GM21576 (cell line): ENCODE results near the gene ZBTB9.

Experiments
- ATAC-seq: cut with Tn5 transposase; IDR thresholded peaks from one replicate; pipeline ENCODE4 v1.9.1; 2021; ENCODE audit warnings: mild to moderate bottlenecking, moderate library complexity; ENCODE audit not compliant: unreplicated experiment

ZBTB9 gene

DNA sequence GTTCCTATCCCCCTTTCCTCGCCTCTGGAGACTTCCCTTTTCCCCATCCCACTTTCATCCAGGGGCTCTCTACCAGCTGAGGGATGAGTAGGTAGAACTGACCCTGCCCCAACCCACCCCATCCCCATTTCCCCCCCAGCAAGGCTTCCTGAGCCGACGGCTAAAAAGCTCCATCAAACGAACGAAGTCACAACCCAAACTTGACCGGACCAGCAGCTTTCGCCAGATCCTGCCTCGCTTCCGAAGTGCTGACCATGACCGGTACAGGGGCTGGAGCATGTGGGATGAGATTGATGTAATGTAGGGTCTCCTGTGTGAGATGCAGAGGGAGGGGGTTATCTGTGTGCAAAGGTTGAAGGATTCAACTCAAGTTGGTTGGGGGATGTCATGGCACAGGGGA lies 21.8 kb upstream of the ZBTB9 start:
- ATAC-seq = no peak

DNA sequence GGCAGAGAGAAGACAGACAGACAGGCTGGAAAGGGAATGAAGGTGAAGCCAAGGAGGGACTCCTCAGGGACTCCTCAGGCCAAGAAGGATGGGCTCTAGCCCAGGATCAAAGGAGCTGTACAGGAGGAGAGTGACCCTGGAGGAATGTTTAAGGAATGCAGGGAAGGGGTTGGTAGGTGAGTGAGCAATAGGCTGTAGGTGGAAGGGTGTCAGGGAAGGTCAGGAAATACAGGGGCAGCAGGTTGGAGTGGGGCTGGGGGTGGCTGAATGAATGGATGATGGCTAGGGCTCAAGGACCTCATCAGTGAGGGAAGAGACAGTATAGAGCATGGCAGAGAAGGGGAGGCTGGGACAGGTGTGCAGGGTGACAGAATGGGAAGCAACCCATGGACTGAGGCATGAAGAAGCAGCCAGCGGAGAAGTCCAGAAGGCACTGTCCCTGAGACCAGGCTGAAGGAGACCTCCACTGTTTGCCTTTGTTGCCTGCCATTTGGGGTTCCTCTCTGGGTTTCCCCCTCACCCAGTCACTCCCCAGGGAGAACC lies 21.3 kb upstream of the ZBTB9 start:
- no peak for ATAC-seq

DNA sequence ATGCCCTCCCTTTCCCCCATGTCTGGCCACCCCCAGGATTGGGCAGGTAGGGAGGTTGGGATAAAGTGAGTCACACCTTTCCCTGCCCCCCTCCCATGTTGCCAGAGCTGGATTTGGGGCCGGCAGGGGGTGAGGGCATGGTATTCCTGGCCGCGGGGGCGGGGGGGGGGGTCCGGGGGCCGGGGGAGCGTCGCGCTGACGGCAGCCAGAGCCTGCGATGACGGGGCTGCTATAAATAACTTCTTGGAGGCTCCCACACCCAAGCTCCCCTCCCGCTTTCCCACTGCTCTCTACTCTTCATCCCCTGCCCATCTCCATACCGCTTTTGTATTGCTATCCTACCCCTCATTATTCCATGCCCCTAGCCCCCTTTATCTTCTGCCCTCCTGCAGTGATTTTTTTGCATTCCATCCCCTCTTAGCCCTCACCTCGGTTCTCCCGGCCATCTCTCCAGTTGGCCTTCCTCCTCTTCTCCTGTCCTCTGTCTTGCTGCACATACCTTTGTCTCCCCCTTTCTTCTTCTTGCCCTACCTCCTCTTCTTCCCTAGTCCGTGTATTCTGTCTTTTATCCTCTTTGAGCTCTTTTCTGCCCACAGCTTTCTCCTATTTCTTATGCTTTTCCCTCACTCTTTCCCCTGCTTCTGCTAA lies 20.7 kb upstream of the ZBTB9 start:
- no peak for ATAC-seq

DNA sequence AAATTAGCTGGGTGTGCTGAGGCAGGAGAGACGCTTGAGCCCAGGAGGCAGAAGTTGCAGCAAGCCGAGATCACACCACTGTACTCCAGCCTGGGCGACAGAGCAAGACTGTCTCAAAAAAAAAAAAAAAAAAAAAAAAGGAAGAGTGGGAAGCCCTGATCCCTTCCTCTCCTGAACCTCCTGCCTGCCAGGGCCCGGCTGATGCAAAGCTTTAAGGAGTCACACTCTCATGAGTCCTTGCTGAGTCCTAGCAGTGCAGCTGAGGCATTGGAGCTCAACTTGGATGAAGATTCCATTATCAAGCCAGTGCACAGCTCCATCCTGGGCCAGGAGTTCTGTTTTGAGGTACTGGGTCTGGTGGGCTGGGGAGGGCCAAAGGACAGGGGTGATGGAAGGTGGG lies 19.4 kb upstream of the ZBTB9 start:
- no peak for ATAC-seq

DNA sequence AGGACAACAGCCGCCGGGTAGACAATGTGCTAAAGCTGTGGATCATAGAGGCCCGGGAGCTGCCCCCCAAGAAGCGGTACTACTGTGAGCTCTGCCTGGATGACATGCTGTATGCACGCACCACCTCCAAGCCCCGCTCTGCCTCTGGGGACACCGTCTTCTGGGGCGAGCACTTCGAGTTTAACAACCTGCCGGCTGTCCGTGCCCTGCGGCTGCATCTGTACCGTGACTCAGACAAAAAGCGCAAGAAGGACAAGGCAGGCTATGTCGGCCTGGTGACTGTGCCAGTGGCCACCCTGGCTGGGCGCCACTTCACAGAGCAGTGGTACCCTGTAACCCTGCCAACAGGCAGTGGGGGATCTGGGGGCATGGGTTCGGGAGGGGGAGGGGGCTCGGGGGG lies 16.7 kb upstream of the ZBTB9 start:
- no peak for ATAC-seq

DNA sequence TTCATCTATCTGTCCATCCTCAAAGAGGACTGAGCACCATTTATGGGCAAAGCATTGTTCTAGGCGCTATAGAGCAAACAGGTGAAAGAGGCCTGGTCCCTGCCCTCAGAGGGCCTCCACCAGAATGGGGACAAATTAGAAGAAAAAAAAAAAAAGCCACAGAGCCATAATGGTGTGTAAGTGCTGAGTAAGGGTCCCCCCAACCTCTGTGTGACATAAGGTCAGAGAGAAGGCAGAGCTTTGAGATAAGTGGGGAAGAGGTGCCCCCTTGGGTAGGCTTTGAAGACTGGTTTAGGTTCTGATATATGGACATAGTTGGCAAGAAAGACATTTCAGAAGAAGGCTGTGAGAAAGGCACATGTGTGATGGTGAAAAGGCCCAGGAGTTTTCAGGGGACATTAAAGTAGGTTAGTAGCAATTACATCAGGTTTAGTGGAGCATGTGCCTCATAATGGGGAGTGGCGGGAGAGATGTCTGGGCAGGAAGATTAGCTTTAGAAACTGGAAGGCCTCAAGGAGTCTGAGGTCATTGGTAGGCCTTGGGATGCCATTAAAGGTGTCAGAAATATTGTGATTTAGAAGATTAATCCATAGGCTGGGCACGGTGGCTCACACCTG lies 15.3 kb upstream of the ZBTB9 start:
- ATAC-seq = no peak

DNA sequence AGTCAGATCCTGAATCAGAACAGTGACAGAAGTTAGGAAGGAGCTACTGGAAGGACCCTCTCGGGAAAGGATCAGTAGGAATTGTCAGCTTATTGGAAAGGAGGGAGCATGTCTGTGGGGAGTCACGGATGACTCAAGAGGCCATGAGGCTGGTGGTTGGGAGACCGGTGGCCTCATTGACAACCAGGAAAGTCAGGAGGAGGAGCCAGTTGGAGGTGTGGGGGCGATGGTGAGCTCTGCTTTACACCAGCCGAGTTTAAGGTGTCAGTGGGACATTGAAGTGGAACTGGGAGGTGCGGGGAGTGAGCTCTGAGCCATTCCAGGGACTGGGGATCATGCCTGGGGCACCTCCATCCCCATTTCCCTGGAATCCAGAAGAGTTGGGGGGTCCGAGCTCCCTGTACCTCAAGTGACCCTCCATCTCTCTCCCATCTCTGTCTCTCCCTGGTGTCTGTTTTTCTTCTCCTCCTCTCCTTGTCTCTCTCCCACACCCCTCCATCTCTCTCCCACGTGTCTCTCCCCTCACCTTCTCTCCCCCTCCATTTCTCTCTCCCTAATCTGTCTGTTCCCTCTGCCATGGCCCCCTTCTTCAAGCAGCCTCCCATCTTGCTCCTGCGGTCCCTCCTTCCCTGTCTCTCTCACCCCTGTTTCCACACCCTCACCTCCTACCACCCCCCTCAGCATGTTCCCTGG lies 14.3 kb upstream of the ZBTB9 start:
- ATAC-seq = no peak

DNA sequence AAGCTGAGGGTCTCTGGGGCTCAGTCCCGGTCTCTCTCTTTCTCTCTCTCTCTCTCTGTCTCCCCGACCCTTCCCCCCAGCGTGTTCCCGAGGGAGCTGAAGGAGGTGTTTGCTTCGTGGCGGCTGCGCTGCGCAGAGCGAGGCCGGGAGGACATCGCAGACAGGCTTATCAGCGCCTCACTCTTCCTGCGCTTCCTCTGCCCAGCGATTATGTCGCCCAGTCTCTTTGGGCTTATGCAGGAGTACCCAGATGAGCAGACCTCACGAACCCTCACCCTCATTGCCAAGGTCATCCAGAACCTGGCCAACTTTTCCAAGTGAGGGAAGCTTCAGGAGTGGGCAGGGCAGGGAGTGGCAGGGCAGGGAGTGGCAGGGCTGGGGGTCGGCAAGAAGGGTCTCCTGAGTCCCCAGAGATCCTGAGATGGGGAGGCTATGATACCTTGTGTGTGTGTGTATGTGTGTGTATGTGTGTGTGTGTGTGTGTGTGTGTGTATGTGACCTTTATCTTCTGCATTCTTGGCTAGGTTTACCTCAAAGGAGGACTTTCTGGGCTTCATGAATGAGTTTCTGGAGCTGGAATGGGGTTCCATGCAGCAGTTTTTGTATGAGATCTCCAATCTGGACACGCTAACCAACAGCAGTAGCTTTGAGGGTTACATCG lies 13.6 kb upstream of the ZBTB9 start:
- ATAC-seq = no peak

DNA sequence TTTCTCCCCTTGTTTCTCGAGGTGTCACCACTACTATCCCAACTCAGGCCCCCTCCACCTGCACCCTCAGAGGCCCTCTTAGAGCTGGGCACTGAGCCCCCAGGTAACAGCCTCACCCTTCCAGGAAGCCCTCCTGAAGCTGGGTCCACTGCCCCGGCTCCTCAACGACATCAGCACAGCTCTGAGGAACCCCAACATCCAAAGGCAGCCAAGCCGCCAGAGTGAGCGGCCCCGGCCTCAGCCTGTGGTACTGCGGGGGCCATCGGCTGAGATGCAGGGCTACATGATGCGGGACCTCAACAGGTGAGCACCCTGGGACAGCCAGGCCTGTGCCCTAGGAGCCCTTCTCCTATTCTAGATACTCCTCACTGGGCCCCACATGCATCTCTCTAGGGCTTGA lies 12.9 kb upstream of the ZBTB9 start:
- no peak for ATAC-seq

DNA sequence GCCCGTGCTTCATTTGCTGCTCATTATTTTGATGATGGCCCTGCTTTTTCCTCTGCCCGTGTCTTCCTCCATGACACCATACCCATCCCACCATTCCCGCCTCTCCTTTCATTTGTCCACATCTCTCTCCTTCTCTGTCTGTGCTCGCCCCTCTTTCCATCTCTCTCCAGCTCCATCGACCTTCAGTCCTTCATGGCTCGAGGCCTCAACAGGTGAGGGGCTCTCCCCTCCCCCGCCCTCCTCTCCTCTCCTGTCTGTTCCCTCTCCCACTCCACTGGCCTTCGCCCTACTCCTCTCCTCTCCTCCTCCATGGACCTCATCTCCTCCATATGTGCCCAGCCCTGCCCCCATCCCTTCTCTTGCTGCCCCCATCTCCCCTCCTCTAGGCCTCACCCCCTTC lies 12.1 kb upstream of the ZBTB9 start:
- ATAC-seq = no peak

DNA sequence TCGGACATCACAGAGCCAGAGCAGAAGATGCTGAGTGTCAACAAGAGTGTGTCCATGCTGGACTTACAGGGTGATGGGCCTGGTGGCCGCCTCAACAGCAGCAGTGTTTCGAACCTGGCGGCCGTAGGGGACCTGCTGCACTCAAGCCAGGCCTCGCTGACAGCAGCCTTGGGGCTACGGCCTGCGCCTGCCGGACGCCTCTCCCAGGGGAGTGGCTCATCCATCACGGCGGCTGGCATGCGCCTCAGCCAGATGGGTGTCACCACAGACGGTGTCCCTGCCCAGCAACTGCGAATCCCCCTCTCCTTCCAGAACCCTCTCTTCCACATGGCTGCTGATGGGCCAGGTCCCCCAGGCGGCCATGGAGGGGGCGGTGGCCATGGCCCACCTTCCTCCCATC lies 11.4 kb upstream of the ZBTB9 start:
- no peak for ATAC-seq

DNA sequence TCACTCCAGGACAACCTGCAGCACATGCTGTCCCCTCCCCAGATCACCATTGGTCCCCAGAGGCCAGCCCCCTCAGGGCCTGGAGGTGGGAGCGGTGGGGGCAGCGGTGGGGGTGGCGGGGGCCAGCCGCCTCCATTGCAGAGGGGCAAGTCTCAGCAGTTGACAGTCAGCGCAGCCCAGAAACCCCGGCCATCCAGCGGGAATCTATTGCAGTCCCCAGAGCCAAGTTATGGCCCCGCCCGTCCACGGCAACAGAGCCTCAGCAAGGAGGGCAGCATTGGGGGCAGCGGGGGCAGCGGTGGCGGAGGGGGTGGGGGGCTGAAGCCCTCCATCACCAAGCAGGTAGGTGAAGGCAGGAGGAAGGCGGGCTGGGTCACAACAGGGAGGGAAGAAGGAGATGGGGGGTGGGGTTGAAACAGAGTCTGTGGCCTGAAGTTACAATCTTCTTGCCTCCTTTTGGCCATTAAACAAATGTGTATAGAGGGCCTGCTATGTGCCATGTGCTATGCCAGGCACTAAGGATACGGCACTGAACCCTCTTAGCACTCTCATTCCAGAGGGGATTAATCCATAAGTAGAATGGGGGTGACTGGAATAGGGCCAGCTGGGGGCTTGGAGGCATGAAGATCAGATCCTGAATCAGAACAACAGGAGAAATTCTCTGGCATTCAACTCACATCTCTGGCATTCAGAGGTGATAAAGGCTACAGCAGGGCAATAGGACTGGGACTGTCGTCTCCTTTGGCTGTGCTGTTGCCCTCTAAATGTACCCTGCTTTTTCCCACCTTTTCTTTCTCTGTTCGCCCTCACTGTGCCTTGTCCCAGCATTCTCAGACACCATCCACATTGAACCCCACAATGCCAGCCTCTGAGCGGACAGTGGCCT lies 10.5 kb upstream of the ZBTB9 start:
- no peak for ATAC-seq

DNA sequence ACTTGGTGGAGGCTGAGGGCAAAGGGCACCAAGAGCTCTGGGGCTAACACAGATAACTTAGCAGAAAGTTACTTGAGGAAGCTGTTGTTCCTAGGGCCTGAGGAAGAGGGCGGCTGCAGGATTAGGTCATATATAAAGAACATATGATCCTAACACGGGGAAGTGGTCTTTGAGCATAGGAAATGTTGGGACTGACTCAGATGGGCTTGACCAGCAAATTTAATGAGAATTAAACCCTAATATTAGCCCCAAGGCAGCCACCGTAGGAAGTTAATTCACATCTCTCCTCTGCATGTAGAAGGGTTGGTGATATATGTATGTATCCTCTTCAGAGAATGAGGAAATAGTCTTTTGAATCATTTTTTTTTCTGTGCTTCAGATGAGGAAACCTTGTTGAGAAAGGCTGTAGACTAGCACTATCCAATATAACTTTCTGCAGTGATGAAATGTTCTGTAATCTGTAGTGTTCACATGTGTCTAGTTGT lies 9.2 kb upstream of the ZBTB9 start:
- no peak for ATAC-seq

DNA sequence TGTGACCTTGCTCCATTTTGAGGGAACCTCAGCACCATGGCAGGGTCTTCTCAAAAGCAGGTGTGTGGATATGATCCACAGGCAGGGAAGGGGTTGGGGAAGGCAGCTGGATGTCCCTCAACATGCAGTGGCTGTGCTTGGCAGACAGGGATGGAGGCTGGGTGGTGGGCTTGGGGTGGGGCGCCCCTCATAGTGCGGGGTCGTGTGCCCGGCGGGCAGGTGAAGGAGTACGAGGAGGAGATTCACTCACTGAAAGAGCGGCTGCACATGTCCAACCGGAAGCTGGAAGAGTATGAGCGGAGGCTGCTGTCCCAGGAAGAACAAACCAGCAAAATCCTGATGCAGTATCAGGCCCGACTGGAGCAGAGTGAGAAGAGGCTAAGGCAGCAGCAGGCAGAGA lies 8.0 kb upstream of the ZBTB9 start:
- no peak for ATAC-seq

DNA sequence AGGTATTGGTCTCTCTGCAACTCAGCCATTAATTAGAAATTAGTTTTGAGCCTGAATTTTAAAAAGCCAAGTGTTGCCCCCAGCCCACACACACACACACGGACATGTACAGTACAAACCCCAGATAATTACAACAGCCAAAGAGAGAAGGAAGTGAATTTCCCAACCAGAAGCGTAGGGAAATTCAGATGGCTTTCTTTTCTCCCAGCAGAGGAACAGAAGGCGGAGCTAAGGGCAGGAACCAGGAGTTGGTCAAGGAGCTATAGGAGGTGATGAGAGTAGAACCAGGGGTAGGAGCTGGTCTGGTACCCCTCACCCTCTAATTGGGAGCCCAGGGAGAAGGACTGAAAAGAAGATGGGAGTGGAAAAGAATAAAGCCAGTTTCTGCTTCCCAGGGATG lies 3.9 kb upstream of the ZBTB9 start:
- ATAC-seq = no peak

DNA sequence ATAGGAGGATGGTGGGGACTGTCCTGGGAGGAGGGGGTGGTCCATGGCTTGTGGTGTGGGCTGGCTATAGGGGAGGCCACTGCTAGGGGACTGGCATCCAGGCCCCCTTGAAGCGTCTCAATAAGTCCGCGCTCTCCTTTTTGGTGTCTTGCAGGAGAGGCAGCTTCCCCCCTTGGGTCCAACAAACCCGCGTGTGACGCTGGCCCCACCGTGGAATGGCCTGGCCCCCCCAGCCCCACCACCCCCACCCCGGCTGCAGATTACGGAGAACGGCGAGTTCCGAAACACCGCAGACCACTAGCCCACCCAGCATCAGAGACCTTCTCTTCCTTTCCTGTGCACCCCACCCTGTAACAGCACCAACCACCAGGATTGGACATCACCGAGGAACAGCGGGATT lies 2.8 kb upstream of the ZBTB9 start:
- no peak for ATAC-seq

DNA sequence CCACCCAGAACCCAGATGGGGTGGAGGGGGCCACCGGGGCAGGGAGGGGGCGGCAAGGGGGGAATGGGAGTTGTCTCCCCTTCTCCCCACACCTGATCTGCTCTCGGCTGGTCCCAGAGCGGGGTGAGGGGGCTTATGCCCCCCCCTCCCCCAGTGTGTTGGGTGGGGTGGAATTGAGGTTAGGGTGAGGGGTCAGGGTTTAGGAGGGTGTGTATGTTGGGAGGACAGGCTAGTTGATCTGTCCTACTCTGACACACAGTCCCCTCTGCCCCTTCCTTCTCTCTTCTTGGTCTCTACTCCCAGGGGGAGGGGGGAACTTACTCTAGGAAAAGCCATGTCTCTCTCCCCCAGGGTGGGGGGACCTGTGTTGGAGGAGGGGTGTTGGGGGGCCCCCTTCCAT lies 1.9 kb upstream of the ZBTB9 start:
- ATAC-seq = no peak

DNA sequence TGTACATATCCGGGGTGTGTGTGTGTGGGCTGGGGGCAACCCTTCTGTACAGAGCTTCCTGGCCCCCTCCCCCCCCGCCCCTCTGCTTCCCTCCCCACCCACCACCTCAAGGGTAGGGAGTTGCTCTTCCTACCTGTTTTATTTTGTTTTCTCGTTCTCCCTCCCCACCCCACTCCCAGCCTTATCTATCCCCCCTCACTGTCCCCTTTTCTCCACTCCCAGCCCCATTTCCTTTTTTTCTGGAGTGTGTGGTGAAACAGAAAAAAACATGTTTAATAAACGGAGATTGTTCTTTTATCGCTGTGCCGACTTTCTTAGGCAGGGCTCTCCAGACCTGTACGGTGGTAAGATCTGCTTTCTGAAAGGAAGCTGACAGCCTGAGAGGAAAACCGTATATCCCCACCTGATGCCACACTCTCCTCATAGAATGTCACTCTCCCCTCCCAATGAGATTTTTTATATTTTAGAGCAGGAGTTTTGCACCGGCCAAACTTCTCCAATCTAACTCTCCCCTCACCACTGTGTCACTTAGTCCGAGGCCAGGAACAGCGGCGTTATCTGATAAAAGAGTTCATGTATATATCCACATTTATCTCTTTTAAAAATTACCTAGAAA lies 875 bp upstream of the ZBTB9 start:
- ATAC-seq = no peak

DNA sequence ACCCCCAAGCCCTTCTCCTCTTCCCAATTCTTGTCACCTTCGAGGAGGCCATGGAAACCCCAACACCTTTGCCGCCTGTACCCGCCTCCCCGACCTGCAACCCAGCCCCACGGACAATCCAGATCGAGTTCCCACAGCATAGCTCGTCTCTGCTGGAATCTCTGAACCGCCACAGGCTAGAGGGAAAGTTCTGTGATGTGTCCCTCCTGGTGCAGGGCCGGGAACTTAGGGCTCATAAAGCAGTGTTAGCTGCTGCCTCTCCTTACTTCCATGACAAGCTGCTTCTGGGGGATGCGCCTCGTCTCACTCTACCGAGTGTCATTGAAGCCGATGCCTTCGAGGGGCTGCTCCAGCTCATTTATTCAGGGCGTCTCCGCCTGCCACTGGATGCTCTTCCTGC lies 675 bp downstream of the ZBTB9 start:
- no peak for ATAC-seq

DNA sequence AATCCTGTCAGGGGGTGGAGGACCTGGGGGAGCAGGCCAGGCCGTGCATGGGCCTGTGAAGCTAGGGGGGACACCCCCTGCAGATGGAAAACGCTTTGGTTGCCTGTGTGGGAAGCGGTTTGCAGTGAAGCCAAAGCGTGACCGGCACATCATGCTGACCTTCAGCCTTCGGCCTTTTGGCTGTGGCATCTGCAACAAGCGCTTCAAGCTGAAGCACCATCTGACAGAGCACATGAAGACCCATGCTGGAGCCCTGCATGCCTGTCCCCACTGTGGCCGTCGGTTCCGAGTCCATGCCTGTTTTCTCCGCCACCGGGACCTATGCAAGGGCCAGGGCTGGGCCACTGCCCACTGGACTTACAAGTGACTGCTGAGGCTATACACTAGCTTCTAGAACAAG lies 1.8 kb downstream of the ZBTB9 start:
- ATAC-seq = no peak
